UCSD-AML1 (cell line): ENCODE results near the gene NFKB1.
A peak's percentile ranks its signal among the peaks of the same experiment; 100 is the strongest.

Experiments used
- DNase-seq: peaks from one replicate; lab custom pipeline; 2025; ENCODE audit not compliant: unreplicated experiment; lab: John Stamatoyannopoulos, UW

Gene NFKB1

DNA sequence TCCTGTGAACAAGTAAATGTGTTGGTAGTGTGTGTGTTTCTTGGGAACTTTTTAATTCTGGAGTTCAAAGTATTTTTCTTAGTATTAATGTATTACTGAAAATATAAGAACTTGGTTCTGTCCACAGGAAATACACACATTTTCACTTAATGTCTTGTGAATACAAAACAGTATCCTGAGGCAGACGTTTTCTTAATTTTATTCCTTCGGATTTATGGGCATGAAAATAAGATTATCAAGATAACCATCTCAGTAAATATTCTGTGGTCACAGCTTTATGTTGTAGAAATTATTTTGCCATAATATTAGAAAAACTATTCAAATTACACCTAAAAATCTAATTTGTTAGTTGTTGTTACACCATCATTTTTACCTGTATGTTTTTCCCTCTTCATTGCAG is 29.8 kb downstream of the NFKB1 start:
- DNase-seq, result no peak

GRCh38 chr4:102531462-102531861 is 30.3 kb downstream of the NFKB1 start:
- DNase-seq, result no peak

DNA sequence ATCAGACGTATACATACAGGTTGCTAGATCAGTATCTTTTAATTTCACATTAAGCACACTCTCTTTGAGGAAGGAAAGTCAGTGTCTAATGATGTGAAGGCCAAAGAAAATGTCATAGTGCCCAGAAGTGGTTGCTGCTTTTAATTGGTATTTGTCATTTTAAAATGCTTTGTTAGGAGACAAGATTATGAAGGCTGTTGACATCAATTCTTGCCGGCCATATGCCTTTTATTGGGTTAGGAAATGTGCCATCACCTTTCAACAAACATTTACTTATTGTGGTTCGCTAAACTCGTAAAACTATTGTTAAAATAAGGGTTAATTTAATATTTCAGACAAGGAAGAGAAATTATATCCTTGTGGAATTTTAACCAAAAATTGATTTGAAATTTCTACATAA is 32.2 kb downstream of the NFKB1 start:
- no peak for DNase-seq

- DNase-seq, result no peak
These were observed 32.7 kb downstream of the NFKB1 start for GRCh38 chr4:102533904-102534303.

DNA sequence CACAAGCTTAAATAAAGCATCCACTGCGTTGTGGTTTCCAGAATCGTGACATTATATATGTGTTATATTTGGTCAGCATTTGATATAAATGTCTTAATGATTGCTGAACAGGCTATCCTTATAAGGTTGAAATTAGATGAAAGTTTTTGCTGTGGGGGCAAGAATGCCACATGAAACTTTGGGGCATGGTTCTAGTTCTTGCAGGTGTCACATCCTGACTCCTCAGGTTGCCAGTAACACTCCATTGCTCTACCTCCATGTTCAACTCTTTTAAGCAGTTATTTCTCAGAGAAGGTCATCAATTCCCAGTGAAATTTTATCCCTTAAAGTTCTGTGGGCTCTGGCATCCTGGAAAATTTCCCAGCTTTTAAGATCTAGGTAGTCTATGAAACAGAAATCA is 33.7 kb downstream of the NFKB1 start:
- DNase-seq, result no peak

DNA sequence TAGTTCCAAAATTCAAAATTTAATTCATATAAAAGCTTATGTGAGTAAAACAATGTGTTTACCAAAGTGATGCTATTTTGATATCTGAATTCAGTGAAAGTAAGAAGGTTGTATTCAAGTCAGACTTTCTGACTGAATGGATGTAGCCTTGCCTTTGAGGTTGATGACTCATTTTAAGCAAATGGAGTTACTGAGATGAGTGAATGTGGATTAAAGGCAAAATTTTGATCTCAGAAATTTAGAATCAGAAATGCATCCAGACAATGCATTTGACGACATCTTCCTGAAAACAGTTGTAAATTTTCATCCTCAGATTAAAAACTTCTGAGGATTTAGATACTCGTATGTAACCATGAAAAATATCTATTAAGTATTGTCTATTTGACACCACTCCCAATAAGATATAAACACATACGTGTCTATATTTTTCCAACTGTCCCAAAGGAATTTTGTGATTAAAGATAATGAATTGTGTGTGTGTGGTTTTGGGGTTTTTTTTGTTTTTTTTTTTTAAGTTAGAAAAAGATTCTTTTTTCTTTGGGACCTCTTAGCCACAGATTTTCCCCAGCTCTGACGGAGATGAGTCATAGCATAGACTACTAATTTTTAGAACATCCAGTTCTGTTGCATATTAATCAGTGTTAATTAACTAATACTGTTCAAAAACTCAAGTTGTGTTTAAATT is 34.4 kb downstream of the NFKB1 start:
- no peak for DNase-seq

DNA sequence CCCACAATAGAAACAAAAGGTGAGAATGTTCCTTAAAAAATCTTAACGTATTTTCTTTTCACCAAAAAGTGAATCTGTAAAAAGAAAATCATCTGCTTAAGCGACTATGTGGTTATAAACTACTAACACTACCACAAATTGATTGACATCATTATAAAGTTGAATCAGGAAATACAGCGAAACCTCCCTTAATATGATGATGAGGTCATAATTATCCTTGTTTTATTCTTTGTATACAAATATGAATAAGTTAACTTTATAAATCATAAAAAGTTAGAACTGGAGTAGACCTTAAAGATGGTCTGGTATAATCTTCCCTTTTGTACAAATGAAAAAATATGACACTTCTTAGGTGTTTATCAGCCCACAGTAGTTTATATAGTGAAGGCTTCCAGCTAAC is 35.6 kb downstream of the NFKB1 start:
- DNase-seq, result no peak

DNA sequence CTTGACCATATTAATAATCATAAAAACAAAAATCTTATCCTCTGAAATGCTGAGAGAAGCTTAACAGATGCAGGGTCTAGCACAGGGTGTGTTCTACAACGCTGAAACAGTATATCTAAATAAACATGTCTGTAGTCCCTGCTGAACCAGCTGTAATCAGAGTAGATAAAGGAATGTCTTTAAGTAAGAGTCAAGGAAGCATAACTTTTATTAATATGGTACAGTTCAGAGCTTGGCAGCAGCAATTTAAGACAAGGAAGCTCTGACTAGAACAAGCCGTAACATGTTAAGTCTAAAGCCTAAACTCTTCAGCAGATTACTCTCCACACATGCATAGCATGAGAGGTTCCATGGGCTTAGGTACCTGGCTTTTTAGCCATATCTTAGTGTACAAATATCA is 36.1 kb downstream of the NFKB1 start:
- no peak for DNase-seq

GRCh38 chr4:102541697-102542096 is 40.5 kb downstream of the NFKB1 start:
- DNase-seq, result peak; percentile 20

DNA sequence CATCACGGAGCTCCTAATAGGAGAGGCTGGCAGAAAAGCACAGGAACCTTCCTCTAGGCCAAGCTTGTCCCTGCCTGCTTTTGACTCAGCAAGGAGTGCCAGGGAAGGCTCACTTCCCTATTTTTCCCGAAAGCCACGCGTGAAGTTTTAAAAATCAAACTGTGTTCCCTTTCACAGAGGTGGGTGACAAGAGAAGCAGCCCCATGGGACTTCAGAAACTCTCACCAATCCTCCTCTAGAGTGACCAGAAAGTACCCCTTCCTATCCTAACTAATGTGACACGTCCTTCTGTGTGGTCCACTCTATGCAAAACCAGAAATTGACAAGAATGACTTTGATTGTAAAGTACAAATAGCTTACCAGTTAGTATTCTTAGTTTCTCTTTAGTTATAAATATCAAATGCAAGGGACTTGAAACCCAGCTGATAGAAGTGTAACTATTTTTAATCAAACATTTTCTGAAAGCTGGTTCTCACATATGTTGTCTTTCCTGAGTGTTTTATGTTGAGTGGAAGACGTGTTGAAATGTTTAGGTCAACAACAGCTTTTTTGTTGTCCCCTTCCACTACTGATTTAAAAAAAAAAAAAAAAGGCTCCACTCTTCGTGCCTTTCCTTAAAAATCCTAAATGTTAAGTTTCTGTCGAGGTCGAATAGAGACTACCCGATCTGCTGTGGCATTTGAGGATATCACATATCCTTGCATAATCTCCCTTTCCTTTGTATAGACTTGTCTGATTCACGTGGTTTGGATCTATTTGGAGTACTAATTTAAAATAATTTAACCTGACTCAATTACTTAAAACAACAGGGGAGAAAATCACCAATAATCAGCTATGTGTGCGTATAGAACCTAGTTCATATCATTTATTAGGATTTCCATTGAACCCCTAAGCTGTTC is 42.1 kb downstream of the NFKB1 start:
- no peak for DNase-seq

- no peak for DNase-seq
These were observed 45.5 kb downstream of the NFKB1 start for GRCh38 chr4:102546635-102547034.

GRCh38 chr4:102547973-102548372 is 46.8 kb downstream of the NFKB1 start:
- DNase-seq, result no peak

GRCh38 chr4:102551958-102552565 is 50.9 kb downstream of the NFKB1 start:
- no peak for DNase-seq

DNA sequence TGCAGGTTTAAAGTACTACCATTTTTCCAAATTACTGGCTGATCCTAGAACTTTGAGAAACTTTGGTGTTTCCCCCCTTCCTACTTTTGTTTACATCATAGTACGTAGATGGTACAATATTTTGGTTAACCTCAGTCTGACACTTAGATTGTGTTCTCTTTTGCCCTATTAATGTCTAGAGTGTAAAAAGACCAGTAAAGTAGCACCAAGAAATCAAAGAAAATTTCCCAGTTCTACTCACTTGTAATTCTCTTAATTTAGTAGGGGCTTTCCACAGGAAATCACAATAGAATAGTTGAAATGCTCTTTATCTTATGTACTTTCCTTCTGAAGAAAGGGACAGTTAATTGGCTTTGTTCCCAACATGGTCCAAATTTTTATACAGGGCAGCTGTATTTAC is 51.6 kb downstream of the NFKB1 start:
- no peak for DNase-seq

- DNase-seq, result no peak
These were observed 52.8 kb downstream of the NFKB1 start for GRCh38 chr4:102553982-102554381.

GRCh38 chr4:102554482-102554881 is 53.3 kb downstream of the NFKB1 start:
- no peak for DNase-seq

- DNase-seq, result no peak
These were observed 53.8 kb downstream of the NFKB1 start for GRCh38 chr4:102554992-102555391.

DNA sequence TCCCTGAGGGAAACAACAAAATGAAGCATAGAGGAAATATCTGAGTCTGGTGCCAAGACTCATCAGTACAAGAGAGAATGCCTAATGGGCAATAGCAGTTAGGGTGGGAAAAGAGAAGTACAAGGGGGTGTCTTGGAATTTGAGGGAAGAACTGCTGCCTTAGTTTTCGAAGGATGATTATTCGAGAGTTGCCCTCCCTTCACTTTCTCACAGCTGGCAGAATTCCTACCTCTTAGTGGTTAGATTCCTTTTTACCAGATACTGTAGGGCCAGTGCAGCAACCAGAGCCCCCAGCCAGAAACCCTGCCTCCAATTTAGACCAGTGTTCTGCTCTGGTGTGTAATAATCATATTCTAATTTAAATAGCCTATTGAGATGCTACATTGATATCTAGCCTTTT is 56.5 kb downstream of the NFKB1 start:
- DNase-seq, result no peak

DNA sequence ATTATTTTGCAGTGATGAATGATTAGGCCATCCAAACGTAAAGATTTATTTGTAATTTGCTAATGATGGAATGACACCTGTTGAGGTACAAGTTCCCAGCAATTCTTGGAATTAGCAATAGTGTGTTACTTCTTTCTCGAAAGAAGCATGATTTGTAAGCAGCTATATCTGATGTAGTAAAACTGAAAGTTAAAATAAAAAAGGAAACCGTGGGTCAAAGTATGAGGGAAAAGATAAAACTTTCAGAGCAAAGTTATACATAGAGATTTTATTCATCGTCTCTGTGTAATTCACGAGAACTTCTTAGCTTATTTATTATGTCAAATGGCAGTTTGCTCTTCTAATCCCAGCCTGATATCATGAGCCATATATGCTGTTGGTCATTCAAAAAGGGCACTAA is 59.0 kb downstream of the NFKB1 start:
- no peak for DNase-seq

DNA sequence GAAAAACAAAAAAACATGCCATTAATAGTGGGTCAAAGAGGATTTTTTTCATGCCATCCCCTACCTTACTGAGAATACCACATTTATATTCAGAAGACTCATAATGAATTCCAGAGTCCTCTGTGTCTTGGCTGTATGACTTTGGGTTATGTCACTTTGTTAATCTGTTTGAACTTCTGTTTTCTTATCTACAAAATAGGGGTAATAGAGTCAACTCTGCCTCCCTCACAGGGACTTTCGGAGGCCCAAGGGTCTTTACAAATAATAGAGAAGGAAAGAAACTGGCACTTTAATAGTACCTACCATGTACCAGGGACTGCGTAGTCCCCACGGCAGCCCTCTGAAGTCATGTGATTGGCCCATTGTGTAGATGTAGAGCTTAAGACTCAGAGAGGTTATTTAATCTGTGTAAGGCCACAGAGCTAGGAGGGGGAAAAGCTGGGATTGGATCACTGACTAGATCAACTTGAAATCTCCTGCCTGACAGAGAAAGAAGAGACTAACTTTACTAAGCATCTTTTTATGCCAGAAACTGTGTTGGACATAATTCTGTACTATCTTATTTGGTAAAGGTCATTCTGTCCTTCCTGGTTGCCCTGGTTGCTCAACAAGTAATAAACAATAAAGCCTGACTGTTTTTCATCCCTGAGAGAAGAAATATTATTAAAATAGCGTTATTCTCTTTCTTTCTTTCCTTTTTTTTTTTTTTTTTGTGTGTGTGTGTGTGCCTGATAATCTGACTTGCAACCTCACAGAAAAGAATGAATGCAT is 59.6 kb downstream of the NFKB1 start:
- no peak for DNase-seq

DNA sequence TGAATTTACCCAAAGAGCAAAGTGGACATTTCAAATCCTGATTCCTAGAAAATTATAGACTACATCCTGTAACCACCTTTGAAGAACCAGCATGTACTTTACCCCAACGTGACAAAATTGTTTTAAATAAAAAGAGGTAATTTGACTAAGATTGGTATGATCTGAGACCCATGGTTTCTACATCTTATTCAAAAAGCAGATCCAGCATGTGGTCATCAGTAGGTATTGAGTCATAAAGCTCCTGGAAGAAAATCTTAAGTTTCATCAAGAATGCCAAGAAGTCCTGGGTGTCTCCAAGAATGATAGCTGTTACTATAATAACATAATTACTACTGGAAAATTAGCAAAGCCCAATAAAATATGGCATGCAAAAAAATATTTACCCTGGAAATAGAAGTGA is 61.8 kb downstream of the NFKB1 start:
- no peak for DNase-seq
